ENCODE results near the gene RTN4R.

RTN4R gene

GRCh38 chr22:20231514-20232236, 36.4 kb downstream of the RTN4R start:
- ChIA-PET CTCF (no interaction called here), POLR2A (ENCODE audit: low non-redundant PET) (no interaction called here)
- H3K27ac ChIP-seq = no peak overlapping the region
- no peak for DNase-seq (ENCODE audit: low spot score)
- TF ChIP-seq, protein P1, sequence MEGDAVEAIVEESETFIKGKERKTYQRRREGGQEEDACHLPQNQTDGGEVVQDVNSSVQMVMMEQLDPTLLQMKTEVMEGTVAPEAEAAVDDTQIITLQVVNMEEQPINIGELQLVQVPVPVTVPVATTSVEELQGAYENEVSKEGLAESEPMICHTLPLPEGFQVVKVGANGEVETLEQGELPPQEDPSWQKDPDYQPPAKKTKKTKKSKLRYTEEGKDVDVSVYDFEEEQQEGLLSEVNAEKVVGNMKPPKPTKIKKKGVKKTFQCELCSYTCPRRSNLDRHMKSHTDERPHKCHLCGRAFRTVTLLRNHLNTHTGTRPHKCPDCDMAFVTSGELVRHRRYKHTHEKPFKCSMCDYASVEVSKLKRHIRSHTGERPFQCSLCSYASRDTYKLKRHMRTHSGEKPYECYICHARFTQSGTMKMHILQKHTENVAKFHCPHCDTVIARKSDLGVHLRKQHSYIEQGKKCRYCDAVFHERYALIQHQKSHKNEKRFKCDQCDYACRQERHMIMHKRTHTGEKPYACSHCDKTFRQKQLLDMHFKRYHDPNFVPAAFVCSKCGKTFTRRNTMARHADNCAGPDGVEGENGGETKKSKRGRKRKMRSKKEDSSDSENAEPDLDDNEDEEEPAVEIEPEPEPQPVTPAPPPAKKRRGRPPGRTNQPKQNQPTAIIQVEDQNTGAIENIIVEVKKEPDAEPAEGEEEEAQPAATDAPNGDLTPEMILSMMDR (conservative IDR thresholded peaks at IDR 0.05; ENCODE audit: low read depth) = no peak

DNA sequence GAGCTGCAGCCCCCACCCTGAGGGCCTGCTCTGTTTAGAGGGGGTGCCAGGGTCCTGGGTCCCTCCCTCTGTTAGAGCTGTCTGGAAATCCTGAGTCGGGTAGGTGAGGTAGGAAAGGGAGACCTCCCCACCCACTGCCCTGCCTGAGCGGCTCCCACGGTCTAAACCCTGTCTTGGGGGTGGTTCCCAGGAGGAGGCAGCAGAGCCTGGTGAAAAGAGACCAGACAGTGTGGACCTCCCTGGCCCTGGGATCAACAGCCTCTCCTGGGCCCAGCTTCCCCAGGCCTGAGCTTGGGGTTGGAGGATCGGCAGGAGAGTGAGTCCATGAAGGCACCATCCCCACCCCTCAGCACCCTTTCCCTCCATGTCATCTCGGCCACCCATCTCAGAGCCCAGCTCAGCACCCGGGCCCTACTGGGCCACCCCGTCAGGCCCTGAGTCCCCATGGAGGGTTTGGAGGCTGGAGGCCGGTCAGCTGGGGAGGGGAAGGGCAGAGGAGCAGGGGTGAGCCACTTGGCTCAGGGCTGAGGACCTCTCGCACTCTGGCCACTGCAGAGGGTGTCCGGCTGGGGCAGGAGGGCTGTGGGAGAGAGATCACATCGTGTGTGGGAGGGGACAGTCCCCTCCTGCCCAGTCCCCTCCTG, 37.2 kb downstream of the RTN4R start:
- ChIA-PET POLR2A (ENCODE audit: low non-redundant PET) (no interaction called here), CTCF (no interaction called here)
- TF ChIP-seq, protein P1 (conservative IDR thresholded peaks at IDR 0.05; ENCODE audit: low read depth) = no peak
- DNase-seq (ENCODE audit: low spot score) = no peak
- H3K27ac ChIP-seq = no peak overlapping the region

- POLR2A ChIA-PET (ENCODE audit: low non-redundant PET) = no interaction called here
Observed at GRCh38 chr22:20229916-20230775, 38.0 kb downstream of the RTN4R start.

DNA sequence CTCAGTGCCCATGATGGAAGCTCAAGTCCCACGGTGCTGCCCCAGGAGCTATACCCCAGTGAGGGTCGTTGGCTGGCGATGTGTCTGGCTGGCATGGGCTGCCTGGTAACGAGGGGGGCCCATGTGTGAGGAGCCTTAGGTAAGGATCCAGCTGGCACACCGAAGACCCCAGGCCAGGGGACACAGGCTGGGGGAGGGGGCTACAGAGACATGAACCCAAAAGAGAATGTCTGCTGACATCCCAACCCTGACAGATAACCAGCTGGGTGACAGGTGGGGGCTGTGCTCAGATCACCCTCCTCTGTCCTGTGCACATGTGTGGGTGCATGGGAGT, 39.2 kb downstream of the RTN4R start:
- POLR2A ChIA-PET (ENCODE audit: low non-redundant PET) = no interaction called here
- TF ChIP-seq, protein P1 (conservative IDR thresholded peaks at IDR 0.05; ENCODE audit: low read depth) = no peak
- H3K27ac ChIP-seq = no peak overlapping the region
- no peak for DNase-seq (ENCODE audit: low spot score)
- CTCF ChIA-PET = no interaction called here

More at GRCh38 chr22:20229916-20230775, 38.0 kb downstream of the RTN4R start:
- CTCF ChIA-PET = no interaction called here
- no peak overlapping the region for H3K27ac ChIP-seq
- TF ChIP-seq, protein P1 (conservative IDR thresholded peaks at IDR 0.05; ENCODE audit: low read depth) = no peak
- DNase-seq (ENCODE audit: low spot score) = no peak

DNA sequence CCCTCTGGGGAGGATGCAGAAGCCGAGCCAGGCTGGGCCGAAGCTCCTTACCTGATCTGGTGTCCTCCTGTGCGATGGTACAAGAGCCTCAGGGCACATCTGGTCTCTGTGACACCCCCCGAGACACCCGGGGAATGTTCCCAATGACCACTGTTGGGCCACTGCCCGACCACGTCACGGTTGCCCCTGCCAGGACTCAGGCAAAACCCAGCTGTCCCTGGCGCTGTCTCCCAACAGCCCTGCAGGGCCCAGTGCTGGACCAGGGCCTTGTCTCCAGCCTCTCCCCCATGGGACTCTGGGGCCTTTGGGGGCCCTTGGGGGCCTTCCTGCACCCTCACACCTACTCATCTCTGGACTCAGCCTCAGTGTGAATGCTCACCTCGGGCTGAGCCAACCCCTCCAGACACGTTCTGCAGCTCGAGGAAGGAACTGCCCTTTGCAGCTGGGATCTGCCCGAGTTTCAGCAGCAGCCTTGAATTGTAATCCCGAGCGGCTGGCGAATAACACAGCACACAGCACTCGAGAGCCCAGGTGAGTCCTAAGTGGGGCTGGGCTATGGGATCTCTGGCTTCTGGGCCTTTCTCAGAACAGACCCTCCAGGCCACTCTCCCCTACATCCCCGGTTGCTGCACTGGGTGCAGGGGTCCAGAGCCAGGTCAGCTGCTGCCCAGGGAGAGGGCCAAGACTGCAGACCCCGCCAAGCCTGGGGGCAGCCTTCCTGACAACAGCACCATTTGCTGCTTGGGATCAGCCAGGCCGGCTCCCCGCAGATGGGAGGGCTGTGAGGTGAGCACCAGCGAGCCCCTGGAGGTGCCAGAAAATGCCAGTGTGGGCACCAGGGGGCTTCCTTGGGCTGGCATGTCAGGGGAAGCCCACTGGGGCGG, 39.8 kb downstream of the RTN4R start:
- no peak overlapping the region for H3K27ac ChIP-seq
- ChIA-PET CTCF (interaction anchor here (0.7 kb wide), 1 partner anchor 10 kb away, joined by 4 read pairs; no protein-coding TSS in a partner anchor), POLR2A (ENCODE audit: low non-redundant PET) (no interaction called here)
- DNase-seq (ENCODE audit: low spot score) = no peak
- TF ChIP-seq, protein P1 (conservative IDR thresholded peaks at IDR 0.05; ENCODE audit: low read depth) = no peak

- no peak overlapping the region for H3K27ac ChIP-seq
- no peak for DNase-seq (ENCODE audit: low spot score)
- TF ChIP-seq, protein P1 (conservative IDR thresholded peaks at IDR 0.05; ENCODE audit: low read depth) = no peak
- ChIA-PET CTCF (no interaction called here), POLR2A (ENCODE audit: low non-redundant PET) (no interaction called here)
Observed at GRCh38 chr22:20227363-20227762, 40.8 kb downstream of the RTN4R start.
